HS-5 (cell line): ENCODE measurements around the gene HBB.

ENCODE experiments used
- DNase-seq: peaks from one replicate; pipeline ENCODE4 v3.0.0-alpha.2; 2012; ENCODE audit warnings: low read depth

HBB gene

DNA sequence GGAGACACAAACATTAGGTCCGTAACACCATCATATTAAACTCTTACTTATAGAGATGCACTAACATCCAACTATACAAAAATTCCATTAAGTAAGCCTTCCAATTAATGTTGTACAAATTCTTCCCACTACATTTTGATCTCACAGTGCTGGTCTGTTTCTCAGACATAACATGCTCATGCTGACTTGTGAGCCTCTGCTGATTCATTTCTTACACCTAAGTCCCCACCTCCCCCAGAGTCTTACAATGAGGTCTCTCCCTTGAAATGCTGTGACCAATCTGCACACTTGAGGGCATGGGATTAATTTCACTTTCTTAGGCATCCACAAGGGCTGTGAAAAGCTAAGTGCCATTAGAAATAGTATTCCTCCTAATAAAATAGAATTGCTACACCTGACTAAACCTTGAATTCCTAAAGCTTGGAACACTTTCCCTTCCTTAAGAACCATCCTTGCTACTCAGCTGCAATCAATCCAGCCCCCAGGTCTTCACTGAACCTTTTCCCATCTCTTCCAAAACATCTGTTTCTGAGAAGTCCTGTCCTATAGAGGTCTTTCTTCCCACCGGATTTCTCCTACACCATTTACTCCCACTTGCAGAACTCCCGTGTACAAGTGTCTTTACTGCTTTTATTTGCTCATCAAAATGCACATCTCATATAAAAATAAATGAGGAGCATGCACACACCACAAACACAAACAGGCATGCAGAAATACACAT is 20.8 kb upstream of the HBB start:
- no peak for DNase-seq

DNA sequence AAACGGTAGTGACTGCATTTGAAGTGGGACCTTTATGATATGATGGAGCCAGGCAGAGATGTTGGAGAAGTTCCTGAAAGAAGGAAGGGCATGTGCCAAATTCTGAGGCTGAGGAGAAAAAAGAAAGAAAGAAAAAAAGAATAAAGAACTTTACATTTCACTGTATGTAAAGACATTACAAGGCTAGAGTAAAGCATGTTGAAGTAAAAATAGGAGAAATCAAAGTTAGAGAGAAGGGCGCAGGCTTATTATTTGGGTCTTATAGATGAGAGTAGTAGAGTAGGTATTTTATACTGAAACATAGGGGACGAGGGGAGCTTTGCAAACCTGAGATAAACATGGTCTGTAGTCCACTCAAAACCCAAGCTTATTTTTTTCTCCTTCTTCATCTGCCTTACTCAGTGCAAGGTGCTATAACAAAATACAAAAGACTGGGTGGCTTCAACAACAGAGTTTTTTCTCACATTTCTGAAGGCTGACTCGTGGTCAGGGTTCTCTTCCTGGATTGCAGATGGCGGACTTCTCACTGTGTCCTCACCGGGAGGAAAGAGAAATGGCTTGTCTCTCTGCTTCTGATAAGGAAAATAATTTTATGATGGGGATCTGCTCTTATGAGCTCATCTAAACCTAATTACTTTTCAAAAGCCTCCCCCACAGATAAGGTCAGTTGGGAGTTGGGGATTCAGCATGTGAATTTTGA is 20.1 kb upstream of the HBB start:
- no peak for DNase-seq

DNA sequence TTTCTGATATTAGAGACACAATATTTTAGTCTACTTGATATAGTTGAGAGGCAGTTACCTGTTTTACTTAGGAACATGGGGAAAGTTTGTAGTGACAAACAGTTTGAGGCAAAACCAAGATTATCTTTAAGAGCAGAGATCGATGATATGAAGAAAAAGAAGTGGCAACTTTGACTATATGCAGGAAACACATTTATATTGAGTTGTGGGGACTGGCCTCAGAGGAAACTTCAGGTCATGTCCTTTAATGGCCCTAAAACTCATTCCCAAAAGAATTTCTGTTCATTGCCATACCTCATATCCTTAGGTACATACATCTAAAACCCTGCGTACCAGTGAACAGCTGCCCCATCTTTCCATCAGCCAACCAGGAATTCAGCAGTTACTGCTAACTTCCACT is 18.3 kb upstream of the HBB start:
- no peak for DNase-seq

DNA sequence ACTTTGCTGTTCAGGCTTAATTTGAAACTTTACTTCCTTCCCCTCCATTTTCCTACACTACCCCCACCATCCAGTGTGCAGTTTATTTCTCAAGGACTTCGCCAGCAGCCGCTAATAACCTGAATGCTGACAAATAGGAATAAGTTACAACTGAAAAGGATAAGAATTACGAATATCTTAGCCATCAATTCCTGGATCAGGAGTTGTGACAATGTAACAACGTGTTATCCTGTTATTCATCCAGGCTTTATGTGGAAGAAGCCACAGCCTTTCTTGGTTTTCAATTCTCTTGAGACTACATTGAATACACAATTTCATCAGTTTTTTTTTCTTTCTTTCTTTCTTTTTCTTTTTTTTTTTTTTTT is 16.9 kb upstream of the HBB start:
- no peak for DNase-seq

DNA sequence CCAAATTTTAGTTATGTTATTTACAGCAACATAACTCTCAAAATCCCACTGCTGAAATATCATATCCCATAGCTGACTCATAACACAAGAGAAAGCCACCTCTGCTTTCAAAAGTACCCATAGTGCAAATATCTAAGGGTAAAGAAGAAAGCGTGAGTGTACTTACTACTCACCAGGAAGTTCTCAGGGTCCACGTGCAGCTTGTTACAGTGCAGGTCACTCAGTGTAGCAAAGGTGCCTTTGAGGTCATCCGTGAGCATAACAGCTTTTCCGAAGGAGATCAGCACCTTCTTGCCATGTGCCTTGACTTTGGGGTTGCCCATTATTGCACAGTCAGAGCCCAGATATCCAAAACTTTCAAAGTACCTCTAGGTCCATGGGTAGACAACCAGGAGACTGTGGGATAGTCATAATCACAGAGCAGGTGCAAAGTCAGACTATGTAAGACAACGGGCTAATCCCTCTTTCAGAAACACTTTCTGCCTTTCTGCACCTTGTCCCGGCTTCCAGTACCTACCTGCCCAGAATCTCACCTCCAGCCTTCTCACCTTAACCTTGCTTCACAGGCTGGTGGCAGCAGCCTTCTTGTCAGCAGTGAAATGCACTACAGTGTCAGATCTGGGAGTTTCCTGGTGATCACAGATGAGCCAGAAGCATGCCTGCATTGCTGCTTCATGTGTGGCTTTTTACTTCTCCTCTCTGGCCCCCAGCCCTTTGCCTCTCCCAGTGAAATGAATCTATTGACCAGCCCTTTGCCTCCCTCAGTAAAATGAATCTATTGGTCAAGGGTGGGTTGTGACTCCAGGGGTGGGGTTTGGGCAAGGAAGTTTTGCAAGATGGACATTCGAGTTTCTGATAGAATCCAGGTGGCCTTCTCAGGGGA is 16.3 kb upstream of the HBB start:
- DNase-seq: no peak

DNA sequence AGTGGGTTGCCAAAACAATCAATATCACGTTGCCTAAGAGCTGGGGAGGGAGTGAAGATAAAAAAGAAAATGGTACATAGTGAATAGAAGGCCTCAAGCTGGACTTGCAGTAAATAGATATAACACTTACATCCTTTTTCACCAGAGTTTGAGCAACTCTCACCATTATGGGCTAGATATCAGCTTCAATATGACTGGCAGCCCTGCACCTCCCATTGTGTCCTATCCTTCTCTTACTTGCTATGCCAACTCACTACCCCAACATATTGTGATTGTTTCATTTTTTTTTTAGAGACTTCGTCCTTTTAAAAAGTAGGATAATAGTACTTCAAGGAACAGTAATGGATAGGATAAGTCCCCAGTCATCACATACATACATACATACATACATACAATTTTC is 15.3 kb upstream of the HBB start:
- DNase-seq: no peak

DNA sequence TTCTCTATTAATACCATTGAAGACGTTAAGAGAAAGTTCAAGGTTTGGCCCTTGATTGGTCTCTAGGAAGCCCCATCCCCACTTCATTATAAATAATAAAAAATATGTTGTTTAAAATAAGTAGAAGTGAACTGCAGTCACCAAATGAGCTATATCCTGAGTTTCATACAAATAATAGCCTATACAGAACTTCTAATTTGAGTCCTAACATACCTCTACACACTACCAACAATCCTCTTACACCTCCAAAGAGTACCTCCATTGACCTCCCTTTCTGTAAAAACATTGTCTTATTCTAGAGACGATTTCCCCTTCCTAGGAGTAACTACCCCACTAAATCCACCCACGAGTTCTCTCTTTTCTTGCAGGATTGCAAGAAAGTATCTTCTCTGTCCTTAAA is 14.6 kb upstream of the HBB start:
- no peak for DNase-seq

DNA sequence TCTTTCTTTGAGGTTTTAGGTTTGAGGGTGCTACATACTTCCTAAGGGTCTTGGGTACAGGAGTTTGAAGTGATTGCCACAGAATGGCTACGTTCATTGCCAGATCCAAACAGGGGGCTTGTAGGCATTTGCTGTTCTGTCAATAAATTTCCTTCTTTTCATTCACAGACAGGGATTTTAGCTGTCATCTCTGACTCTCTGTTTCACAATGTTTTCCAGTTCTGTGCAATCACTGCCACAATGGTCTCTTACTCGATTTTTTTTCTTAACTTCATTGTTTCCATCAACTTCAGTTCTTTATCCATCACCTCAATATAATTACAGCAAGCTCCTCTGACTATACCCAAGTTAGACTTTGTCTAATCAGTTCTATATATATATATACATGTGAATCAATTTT is 13.6 kb upstream of the HBB start:
- DNase-seq: no peak

DNA sequence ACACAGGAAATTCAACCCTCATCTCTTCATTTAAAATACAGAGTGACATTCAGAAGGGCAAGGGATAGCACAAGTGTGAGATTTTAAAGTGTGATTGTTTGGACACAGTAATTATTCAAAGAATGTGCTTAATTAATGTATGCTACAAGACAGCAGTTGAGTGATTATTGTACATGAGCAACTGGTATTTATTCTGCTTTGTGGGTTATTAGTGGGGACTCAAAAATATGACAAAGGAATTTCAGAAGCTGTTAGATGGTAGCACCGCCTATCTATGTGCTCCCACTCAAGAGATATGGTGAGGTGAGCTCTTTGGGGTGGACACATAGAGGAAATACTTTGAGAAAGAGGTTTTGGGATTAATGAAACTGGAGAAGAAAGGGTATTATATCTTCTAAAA is 13.2 kb upstream of the HBB start:
- no peak for DNase-seq

DNA sequence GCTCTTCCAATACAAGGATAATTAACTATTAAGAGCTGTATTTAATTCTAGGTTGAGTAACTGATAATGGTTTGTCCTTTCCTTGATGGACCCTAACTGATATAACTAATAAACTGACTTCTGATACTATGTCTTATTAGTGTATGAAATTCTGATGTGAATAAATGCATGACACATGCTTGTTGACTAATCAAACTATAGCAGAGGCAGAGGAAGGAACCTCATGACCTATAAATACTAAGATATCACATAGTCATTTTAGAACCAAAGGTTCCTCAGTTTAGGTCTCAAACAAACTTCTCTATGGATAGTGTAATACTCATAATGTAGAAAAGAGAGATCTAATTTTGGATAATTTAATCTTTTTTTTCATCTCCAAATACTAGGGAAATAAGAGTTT is 12.2 kb upstream of the HBB start:
- peak; percentile 2 for DNase-seq

DNA sequence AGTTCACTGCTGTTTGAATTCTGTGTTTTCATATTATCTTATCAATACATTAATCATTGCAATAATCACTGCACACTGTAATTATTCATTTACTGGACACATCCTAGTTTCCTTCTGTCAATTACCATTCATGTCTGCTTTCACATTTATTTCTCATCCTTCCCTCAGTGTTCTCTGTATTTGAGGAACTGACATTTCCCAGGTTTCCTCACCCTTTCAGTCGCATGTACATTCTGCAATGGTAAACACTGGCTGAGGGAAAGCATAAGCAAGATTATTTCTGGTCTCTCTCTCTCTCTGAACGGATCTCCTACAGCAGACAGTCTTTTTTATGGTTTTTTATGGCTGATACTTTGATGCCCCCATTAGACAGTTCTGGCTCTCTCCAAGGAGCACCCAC is 11.6 kb upstream of the HBB start:
- DNase-seq: no peak

DNA sequence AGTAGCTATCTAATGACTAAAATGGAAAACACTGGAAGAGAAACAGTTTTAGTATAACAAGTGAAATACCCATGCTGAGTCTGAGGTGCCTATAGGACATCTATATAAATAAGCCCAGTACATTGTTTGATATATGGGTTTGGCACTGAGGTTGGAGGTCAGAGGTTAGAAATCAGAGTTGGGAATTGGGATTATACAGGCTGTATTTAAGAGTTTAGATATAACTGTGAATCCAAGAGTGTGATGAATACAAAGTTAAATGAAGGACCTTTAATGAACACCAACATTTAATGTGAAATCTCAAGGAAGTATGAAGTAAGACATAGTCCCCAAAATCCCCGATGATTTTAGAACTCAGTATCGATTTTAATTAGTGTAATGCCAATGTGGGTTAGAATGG is 10.5 kb upstream of the HBB start:
- DNase-seq: no peak

DNA sequence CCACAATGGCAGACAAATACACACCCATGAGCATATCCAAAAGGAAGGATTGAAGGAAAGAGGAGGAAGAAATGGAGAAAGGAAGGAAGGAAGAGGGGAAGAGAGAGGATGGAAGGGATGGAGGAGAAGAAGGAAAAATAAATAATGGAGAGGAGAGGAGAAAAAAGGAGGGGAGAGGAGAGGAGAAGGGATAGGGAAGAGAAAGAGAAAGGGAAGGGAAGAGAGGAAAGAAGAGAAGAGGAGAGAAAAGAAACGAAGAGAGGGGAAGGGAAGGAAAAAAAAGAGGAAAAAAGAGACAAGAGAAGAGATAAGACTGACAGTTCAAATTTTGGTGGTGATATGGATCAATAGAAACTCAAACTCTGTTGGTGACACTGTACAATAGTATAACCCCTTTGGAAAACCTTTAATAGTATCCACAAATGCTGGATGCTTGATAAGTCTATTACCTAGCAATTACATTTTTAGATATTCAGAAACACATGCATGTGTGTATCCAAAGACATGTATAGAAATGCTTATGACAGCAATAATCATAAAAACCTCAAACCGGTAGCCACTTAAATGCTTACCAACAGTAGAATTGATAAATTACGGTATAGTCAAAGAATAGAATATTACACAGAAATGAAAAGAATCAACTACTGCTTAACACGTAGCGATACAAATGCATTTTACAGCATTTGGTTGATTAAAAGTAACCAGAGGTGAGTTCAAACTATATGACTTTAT is 8.7 kb upstream of the HBB start:
- DNase-seq: no peak

DNA sequence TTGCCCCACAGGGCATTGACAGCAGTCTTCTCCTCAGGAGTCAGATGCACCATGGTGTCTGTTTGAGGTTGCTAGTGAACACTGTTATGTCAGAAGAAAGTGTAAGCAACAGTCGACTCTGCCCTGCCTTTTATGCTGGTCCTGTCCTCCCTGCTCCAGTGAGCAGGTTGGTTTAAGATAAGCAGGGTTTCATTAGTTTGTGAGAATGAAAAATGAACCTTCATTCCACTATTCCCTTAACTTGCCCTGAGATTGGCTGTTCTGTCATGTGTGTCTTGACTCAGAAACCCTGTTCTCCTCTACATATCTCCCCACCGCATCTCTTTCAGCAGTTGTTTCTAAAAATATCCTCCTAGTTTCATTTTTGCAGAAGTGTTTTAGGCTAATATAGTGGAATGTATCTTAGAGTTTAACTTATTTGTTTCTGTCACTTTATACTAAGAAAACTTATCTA is 7.5 kb upstream of the HBB start, which contains the start of gene HBD:
Gene HBD (minus strand): TSS at position 103 of the 454 bp plus-strand sequence. CDS start 50 bp downstream, at position 53.
- DNase-seq: no peak

DNA sequence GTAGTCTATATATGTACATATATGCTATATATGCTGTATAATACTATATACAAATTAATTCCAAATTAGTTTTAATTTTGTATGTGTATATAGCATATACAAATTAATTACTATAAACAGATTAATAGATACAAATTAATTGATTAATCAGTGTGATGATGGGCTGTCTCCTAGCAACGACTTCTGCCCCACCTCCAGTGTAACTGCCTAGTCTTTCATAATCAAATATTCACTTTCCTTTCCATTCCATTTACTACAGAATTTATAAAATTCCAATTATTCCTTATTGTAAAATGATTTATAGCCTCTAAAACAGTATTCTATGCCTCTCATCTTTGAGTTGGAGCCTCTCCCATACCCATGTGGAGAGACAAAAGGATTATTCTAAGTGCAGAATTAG is 6.4 kb upstream of the HBB start:
- no peak for DNase-seq

DNA sequence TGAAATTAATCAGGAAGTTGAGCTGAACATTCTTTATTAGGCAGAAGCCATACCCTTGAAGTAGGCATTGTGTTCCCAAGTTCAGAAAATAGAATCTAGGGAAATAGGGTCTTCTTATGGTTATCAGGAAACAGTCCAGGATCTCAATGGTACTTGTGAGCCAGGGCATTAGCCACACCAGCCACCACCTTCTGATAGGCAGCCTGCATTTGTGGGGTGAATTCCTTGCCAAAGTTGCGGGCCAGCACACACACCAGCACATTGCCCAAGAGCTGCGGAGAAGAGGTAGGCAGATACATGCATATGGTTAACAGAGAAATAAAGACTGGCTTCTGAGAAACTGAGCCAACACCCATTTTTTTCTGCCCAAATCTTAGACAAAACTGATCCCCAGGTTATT is 6.0 kb upstream of the HBB start:
- DNase-seq: no peak

DNA sequence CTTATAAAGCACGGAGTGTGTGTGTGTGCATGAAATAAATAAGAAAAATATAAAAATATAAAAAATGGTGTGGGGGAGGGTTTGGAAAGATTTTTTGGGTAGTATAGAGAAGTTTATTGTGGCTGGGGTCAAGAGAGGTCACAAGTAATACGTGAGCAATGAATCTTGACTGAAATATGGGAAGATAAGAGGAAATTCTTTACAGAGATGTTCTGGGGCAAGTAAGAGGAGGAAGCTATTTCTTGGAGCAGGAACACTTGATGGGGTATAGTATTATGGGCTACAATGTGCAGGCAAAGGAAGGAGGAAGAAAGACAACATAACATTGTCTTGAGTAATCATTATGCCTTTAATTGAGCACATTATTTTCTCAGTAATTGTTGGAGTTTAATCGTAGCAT is 5.3 kb upstream of the HBB start:
- DNase-seq: no peak

DNA sequence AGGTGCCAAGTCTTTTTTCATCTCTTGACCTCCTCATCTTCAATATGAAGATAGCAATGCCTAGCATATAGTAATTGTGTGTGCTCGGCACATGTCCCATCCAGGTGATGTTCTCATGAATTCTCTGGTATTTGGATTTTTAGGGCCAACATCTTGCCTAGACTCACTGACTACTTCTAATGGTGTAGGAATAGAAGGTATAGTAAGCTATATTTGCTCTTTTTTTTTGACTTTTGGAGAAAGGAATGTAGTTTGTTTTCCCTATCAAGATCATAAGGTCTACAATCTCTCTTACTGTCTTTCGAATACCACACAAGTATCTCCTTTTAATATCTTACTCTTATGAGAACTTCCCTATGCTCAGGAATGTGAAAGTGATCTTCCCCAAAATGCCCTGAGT is 4.2 kb upstream of the HBB start:
- DNase-seq: no peak

DNA sequence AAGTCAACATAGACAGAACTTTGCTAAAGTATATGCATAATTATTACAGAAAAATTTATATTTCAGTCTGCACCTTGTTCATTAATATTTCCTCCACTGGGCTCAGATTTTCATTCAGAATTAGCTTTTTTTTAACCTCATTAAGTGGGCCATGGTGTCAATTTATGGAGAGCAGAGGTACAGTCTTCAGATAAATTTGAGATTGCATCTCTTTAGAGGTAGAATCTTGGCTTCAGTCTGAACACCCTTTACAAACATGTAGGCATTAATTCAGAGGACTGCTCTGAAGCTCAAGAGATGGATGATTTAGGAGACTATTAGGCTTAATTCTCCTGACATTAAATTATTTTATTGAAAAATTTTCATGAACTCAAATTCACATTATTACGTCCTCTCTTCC is 3.4 kb upstream of the HBB start:
- DNase-seq: no peak

DNA sequence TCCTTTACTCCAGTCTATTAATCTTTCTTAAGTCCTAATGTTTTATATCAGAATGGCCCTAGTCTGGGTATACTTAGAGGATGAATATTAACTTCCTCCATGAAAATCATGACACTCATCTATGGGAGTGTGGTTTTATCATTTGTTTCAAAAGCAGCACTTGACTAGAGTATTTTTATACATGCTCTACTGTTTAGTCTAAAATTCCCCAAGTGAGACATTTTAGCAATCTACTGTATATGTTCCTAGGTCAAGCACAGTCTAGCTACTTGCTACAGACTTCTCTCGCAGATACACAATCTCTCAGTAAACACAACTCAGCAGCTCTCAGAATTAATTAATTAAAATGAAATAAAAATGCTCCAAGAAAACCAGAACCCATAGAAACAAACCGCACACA is 2.9 kb upstream of the HBB start:
- no peak for DNase-seq

DNA sequence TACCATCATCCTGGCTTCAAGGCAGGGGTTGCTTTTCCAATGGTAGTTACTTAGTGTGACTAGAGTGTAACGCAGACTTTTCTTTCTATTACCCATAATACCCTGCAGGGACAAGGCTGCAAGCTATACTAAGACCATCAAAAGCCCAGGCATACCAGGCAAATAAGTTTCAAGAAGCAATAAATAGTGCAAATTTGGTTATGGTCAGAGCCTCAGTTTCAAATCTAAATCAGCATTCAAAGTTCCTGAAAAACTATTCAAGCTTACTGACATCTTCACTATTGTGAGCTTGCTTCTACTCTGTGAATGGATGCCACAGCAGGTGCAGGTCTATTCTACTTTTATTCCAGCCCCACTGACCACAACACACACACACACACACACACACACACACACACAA is 2.5 kb upstream of the HBB start:
- no peak for DNase-seq

DNA sequence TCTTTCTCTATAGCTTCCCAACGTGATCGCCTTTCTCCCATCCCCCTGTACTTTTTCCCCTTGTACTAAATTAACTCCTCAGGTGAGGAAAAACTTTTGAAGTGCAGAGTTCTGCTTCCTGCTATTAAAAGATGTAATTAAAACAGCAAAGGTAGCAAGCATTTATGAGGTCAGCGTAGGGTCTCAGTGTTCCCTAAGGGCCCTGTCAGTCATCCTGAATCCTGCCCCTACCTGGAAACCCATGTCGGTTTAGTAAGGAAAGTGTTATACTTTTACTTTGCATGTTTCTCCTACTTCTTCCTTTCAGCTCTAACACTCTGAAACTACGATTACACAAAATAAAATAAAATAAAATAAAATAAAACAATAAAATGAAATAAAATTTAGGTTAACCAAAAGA is 1.3 kb upstream of the HBB start:
- no peak for DNase-seq
